Stomach (tissue), 4 donors: ENCODE results near the gene BPIFB3.

Experiments used
- POLR2A ChIP-seq, 4 donors: fragments of 450-650 bp; IDR thresholded peaks; one replicate each; pipeline ENCODE4 v1.6.1; 2016; ENCODE audit warnings: antibody characterized with exemption in 4 of 4, control low read depth in 2 of 4, mild to moderate bottlenecking in 1 of 4, moderate library complexity in 1 of 4
- POLR2AphosphoS5 ChIP-seq, 3 donors: sonication (generic); formaldehyde crosslinking; IDR thresholded peaks; one replicate each; pipeline ENCODE4 v1.6.1; 2016; ENCODE audit warnings: antibody characterized with exemption in 3 of 3

DNA sequence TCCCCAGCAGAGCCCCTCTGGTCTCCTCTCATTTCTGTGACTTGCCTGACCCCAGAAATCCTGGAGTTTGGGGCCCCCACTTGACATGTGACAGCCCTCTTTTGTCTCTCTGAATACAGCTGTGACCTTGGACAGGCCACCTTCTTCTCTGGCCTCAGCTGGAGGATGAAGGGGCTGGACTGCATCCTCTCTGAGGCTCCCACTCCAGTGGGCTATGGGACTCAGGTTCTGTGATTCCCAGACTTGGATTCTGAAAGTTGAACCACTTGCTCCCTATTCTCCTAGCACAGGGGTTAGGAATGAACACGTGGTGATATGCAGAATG, 9.1 kb downstream of the BPIFB3 start:
- TF ChIP-seq POLR2A (IDR thresholded peaks at IDR 0.05) (no peak), POLR2AphosphoS5 (IDR thresholded peaks at IDR 0.05) (no peak)
